MM.1S (cell line): ENCODE results near the gene SLC47A2.

ENCODE experiments used
- CTCF ChIP-seq: fragments of 300-600 bp; sonication (generic); IDR thresholded peaks from 2 replicates; pipeline ENCODE4 v1.5.1; 2016; ENCODE audit warnings: antibody characterized with exemption, low read length, mixed read lengths
- EZH2 ChIP-seq: fragments of 300-600 bp; sonication (generic); optimal IDR thresholded peaks from 2 replicates; pipeline ENCODE3; 2017; ENCODE audit warnings: low read depth, mild to moderate bottlenecking, antibody characterized with exemption, low read length, mixed read lengths
- EZH2phosphoT487 ChIP-seq: fragments of 300-600 bp; sonication (generic); IDR thresholded peaks from 2 replicates; pipeline ENCODE4 v1.6.1; 2018; ENCODE audit warnings: antibody characterized with exemption, low read length

GRCh38 chr17:19730843-19731242 is 14.5 kb upstream of the SLC47A2 start:
- TF ChIP-seq CTCF (no peak), EZH2phosphoT487 (no peak), EZH2 (no peak)
